Measurements from ENCODE around the gene KIR2DL3. TPM values are rescaled to one million over a fixed set of nuclear protein-coding genes. Genes with fewer than 3 reads are reported as not detected.
"Not testable (repeated sequence)": the region's sequence is repeated elsewhere in the genome, so short reads cannot be mapped to it uniquely, and the experiment has no call there.

KIR2DL3 gene
- total and polyA plus RNA-seq, 2 of the 13 experiments (the other 11 are each of a cell fraction or from before 2014, with no cell fraction given): not detected

DNA sequence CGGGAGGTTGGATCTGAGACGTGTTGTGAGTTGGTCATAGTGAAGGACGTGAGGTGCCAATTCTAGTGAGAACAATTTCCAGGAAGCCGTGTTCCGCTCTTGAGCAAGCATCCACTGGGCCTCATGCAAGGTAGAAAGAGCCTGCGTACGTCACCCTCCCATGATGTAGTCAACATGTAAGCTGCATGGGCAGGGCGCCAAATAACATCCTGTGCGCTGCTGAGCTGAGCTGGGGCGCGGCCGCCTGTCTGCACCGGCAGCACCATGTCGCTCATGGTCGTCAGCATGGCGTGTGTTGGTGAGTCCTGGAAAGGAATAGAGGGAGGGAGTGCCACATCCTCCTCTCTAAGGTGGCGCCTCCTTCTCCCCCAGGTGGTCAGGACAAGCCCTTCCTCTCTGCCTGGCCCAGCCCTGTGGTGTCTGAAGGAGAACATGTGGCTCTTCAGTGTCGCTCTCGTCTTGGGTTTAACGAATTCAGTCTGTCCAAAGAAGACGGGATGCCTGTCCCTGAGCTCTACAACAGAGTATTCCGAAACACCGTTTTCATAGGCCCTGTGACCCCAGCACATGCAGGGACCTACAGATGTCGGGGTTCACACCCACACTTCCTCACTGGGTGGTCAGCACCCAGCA lies 47.9 kb downstream of the KIR2DL3 start:
- H3K9me3 ChIP-seq (ENCODE audit: low read length); POLR2A ChIA-PET; H3K36me3 ChIP-seq (replicated peaks in 1 of 2; ENCODE audit: control insufficient read depth in 1 of 2, insufficient read depth in 2 of 2, low read length in 2 of 2); BruUV-seq (replicated peaks); H3K4me1 ChIP-seq (ENCODE audit: insufficient read depth, low read length); in situ Hi-C loops (cut with HindIII; ENCODE audit: extremely low pct_ligation_motif_present, low pct_unique_long_range_greater_than_20kb); H3K79me2 ChIP-seq (ENCODE audit: insufficient read depth, low read length); intact Hi-C loops (cut with micrococcal nuclease; ENCODE audit: unreplicated experiment); H3K27ac ChIP-seq (ENCODE audit: extremely low read length, insufficient read depth, low read length); H4K20me1 ChIP-seq (ENCODE audit: insufficient read depth, low read length); ATAC-seq; H3K4me2 ChIP-seq (ENCODE audit: low read depth, low read length); H3K9ac ChIP-seq (ENCODE audit: insufficient read depth, low read depth, low read length); CTCF ChIA-PET (ENCODE audit: low intra/inter-chr PET ratio, low total read pairs); FAIRE-seq; DNase-seq (ENCODE audit: low spot score); H2AFZ ChIP-seq (ENCODE audit: low read length); H3K4me3 ChIP-seq (replicated peaks in 1 of 3; ENCODE audit: insufficient read depth in 1 of 3, low read depth in 2 of 3, low read length in 3 of 3): not testable (repeated sequence)
- peaks cover 0 to 19% of the 10 kb centered on the region in 2 experiments; a peak in 2 of 5 replicates for H3K27me3 ChIP-seq (ENCODE audit: control insufficient read depth in 1 of 2, insufficient read depth in 2 of 2, low read length in 2 of 2)
- 56% methylated on average over 16 of the region's 24 CpGs for WGBS (ENCODE audit: low lambda C conversion rate)

DNA sequence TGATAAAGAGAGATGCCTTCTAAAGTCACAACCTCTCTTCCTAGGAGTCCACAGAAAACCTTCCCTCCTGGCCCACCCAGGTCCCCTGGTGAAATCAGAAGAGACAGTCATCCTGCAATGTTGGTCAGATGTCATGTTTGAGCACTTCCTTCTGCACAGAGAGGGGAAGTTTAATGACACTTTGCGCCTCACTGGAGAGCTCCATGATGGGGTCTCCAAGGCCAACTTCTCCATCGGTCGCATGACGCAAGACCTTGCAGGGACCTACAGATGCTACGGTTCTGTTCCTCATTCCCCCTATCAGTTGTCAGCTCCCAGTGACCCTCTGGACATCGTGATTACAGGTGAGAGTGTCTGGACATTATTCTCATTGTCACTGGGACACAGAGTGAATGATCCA lies 49.8 kb downstream of the KIR2DL3 start:
- H3K4me2 ChIP-seq (ENCODE audit: low read depth, low read length); H3K4me3 ChIP-seq (replicated peaks in 1 of 3; ENCODE audit: insufficient read depth in 1 of 3, low read depth in 2 of 3, low read length in 3 of 3); H3K27ac ChIP-seq (ENCODE audit: extremely low read length, insufficient read depth, low read length); BruUV-seq (replicated peaks); H3K36me3 ChIP-seq (replicated peaks in 1 of 2; ENCODE audit: control insufficient read depth in 1 of 2, insufficient read depth in 2 of 2, low read length in 2 of 2); CTCF ChIA-PET (ENCODE audit: low intra/inter-chr PET ratio, low total read pairs); H3K9me3 ChIP-seq (ENCODE audit: low read length); intact Hi-C loops (cut with micrococcal nuclease; ENCODE audit: unreplicated experiment); in situ Hi-C loops (cut with HindIII; ENCODE audit: extremely low pct_ligation_motif_present, low pct_unique_long_range_greater_than_20kb); ATAC-seq; POLR2A ChIA-PET; H3K9ac ChIP-seq (ENCODE audit: insufficient read depth, low read depth, low read length); DNase-seq (ENCODE audit: low spot score); H2AFZ ChIP-seq (ENCODE audit: low read length); H3K79me2 ChIP-seq (ENCODE audit: insufficient read depth, low read length); H4K20me1 ChIP-seq (ENCODE audit: insufficient read depth, low read length); H3K4me1 ChIP-seq (ENCODE audit: insufficient read depth, low read length); FAIRE-seq: not testable (repeated sequence)
- 49% methylated on average over 6 of the region's 6 CpGs for WGBS (ENCODE audit: low lambda C conversion rate)
- peaks cover 0 to 10% of the 10 kb centered on the region in 2 experiments; a peak in 2 of 5 replicates for H3K27me3 ChIP-seq (ENCODE audit: control insufficient read depth in 1 of 2, insufficient read depth in 2 of 2, low read length in 2 of 2)

DNA sequence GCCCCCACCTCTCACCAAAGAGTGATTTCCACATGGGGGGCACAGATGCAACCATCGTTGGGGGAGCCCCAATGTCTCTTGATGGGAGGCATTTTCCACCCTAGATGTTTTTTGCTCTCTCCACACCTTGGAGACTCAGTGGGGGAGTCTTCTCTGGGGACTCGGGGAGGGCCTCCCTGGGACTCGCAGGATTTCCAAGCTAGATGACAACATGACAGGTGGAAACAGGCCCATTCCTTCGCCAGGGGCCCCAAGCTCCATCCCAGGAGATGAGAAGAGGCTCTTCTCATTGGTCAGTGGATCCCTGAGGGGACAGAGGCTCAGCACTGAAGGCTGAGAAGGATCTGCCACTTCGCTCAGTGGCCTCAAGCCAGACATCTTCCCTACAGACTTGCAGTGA lies 52.4 kb downstream of the KIR2DL3 start:
- Histone ChIP-seq H3K27me3 (ENCODE audit: control insufficient read depth in 1 of 2, insufficient read depth in 2 of 2, low read length in 2 of 2) (peaks cover 0 to 10% of the 10 kb centered on the region in 2 experiments; a peak in 2 of 5 replicates), H3K9me3 (ENCODE audit: low read length) (no peaks in the 10 kb centered on the region), H2AFZ (ENCODE audit: low read length) (no peak overlapping the region), H3K79me2 (ENCODE audit: insufficient read depth, low read length) (no peaks in the 10 kb centered on the region), H3K4me1 (ENCODE audit: insufficient read depth, low read length) (no peaks in the 10 kb centered on the region), H3K4me3 (replicated peaks in 1 of 3; ENCODE audit: insufficient read depth in 1 of 3, low read depth in 2 of 3, low read length in 3 of 3) (no peak overlapping the region), H3K27ac (ENCODE audit: extremely low read length, insufficient read depth, low read length) (no peak overlapping the region), H3K36me3 (replicated peaks in 1 of 2; ENCODE audit: control insufficient read depth in 1 of 2, insufficient read depth in 2 of 2, low read length in 2 of 2) (no peaks in the 10 kb centered on the region), H3K9ac (ENCODE audit: insufficient read depth, low read depth, low read length) (no peak overlapping the region), H3K4me2 (ENCODE audit: low read depth, low read length) (no peak overlapping the region), H4K20me1 (ENCODE audit: insufficient read depth, low read length) (no peaks in the 10 kb centered on the region)
- TF ChIP-seq ATRX (CRISPR knock-in tag; IDR thresholded peaks at IDR 0.05; ENCODE audit: borderline replicate concordance): no peak
- no TSS peak for BruUV-seq (replicated peaks)
- ChIA-PET POLR2A (no interaction called here), CTCF (ENCODE audit: low intra/inter-chr PET ratio, low total read pairs) (no interaction called here)
- DNase-seq (ENCODE audit: low spot score) (no peak), FAIRE-seq (no peak), ATAC-seq (no peak)
- WGBS (ENCODE audit: low lambda C conversion rate): 10% methylated on average over 2 of the region's 5 CpGs
- in situ Hi-C loops (cut with HindIII; ENCODE audit: extremely low pct_ligation_motif_present, low pct_unique_long_range_greater_than_20kb) (no loop called here), intact Hi-C loops (cut with micrococcal nuclease; ENCODE audit: unreplicated experiment) (no loop called here)

Data from HepG2 (cell line).